Heart left ventricle (tissue), 16 donors: ENCODE results near the gene NMRAL1. TPM values are rescaled to one million over a fixed set of nuclear protein-coding genes. Genes with fewer than 3 reads are reported as not detected.

Experiments used
- ATAC-seq, 4 donors: fragments of 200-7000 bp; cut with Tn5 transposase; one replicate each; pipeline ENCODE4 v1.9.1; 2020 to 2022; ENCODE audit warnings: moderate library complexity in 4 of 4, mild to moderate bottlenecking in 3 of 4, moderate number of reproducible peaks in 1 of 4
- DNase-seq, 5 donors: peaks; one replicate each; pipeline ENCODE4 v3.0.0-alpha.2; 2020
- H3K27ac ChIP-seq, 12 donors: fragments of 200-600 bp; sonication (generic) in 4 of 12; one replicate each; pipeline versions ENCODE4 v1.5.0 to v1.8.0; 2016 to 2022; ENCODE audit warnings: mild to moderate bottlenecking in 2 of 12
- H3K27me3 ChIP-seq, 9 donors: fragments of 200-600 bp; sonication (generic) in 2 of 9; one replicate each; pipeline versions ENCODE4 v1.5.1 to v1.8.0; 2016 to 2022; ENCODE audit warnings: mild to moderate bottlenecking in 3 of 9
- H3K36me3 ChIP-seq, 9 donors: fragments of 200-600 bp; sonication (generic) in 2 of 9; one replicate each; pipeline versions ENCODE4 v1.5.0 to v1.8.0; 2018 to 2022; ENCODE audit warnings: mild to moderate bottlenecking in 2 of 9
- H3K4me1 ChIP-seq, 12 donors: fragments of 200-600 bp; sonication (generic) in 4 of 12; one replicate each; pipeline versions ENCODE4 v1.5.0 to v1.8.0; 2016 to 2022; ENCODE audit warnings: mild to moderate bottlenecking in 3 of 12
- H3K4me3 ChIP-seq, 12 donors: fragments of 200-600 bp; sonication (generic) in 4 of 12; one replicate each; pipeline versions ENCODE4 v1.5.0 to v1.8.0; 2017 to 2022; ENCODE audit warnings: mild to moderate bottlenecking in 9 of 12, moderate library complexity in 4 of 12
- H3K9me3 ChIP-seq, 12 donors: fragments of 200-600 bp; sonication (generic) in 4 of 12; one replicate each; pipeline versions ENCODE4 v1.5.0 to v1.8.0; 2016 to 2022; ENCODE audit warnings: mild to moderate bottlenecking in 1 of 12
- POLR2A ChIP-seq, 2 donors: fragments of 450-650 bp; IDR thresholded peaks; one replicate each; pipeline ENCODE4 v1.6.1; 2017; ENCODE audit warnings: antibody characterized with exemption in 2 of 2, mild to moderate bottlenecking in 2 of 2, moderate library complexity in 2 of 2
- WGBS, 4 donors: extraction: QIAGEN DNeasy Blood & Tissue Kit in 2 of 4; methylation state at CpG; one replicate each; pipeline versions ENCODE4 v1.1.5 to v1.1.7; 2013 to 2018; 5-methylcytosine and 5-hydroxymethylcytosine counted together
- intact Hi-C, 10 donors: fragments of 100-400 bp; cut with DNase I; formaldehyde crosslinking; loops; one replicate each; pipeline versions ENCODE4 v1.11.1 to v1.14.2; 2022
- polyA plus RNA-seq, 2 donors: library from polyadenylated mRNA; stranded (reverse); fragments of 200-250 nt; gene quantifications; one replicate each; pipeline ENCODE4 v1.2.3, GENCODE V29; 2013
- total RNA-seq, 9 donors: library from RNA; depleted of rRNA in 2 of 9; stranded (reverse); fragments of >200 nt in 2 of 9; fragmentation: NEBNext Ultra II Directional in 3 of 9; extraction: Animal tissue kit (Norgen Biotek cat#: 25700) in 3 of 9; gene quantifications; one replicate each; pipeline versions ENCODE4 v1.1.0 to v1.2.4, GENCODE V29; 2016 to 2023
- TF ChIP-seq, protein P1 (sequence below), 12 donors: fragments of 200-600 bp; sonication (generic) in 4 of 12; IDR thresholded peaks; one replicate each; pipeline versions ENCODE4 v1.5.0 to v1.8.0; 2018 to 2022; ENCODE audit warnings: antibody characterized with exemption in 12 of 12, mild to moderate bottlenecking in 5 of 12
- donor health status: ischemic (EF 13 %, LVEDD 7.1; RV severe dilation, severe dysfunction).
- donor health status: healthy with polysubstance abuse.
- donor health status: DM: no; HTN: yes; CAD: no.
- donor health status: DM: no; HTN: no; CAD: no.
- donor health status: ischemic (EF 25% LVEDD 6.9; RV normal size, moderate dysfunction).
- donor health status: ischemic (EF 25% LVEDD 5.7; RV mildly dilated, moderate dysfunction).
- donor health status: healthy.
- donor health status: DM: yes; HTN: yes; CAD: no.
- donor health status: ischemic (EF 35%, LVEDD 5.7; RV mildly dilated, moderate dysfunction).
- donor health status: nonischemic (EF 11% LVEDD 7.7; RV severe dilation, severe dysfunction).
- donor health status: DM: yes; HTN: yes; CAD: no.
- donor health status: PGD.
- donor health status: ischemic (EF 29% LVEDD 5.4; RV normal size, mild dysfunction).
- donor health status: nonischemic (EF 23%, LVEDD 6.1; RV moderate dilation, normal function).

Gene NMRAL1
- total and polyA plus RNA-seq, 11 donors = 12.0 to 47.5 (median 25.4) TPM

DNA sequence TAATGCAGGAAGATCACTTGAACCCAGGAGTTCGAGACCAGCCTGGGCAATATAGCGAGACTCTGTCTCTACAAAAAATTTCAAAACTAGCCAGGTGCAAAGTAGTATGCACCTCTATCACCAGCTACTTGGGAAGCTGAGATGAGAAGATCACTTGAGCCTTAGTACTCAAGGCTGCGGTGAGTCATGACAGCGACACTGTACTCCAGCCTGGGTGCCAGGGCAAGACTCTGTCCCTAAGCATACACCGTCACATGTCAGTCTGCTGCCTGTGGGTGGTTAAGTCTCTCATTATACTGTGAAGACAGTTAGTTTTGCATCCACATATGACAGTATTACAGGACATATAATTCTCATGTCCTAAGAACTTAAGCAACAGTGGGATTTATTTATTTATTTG lies 21.8 kb downstream of the NMRAL1 start:
- H3K27me3 ChIP-seq = no peaks in the 10 kb centered on the region
- no peak overlapping the region for H3K27ac ChIP-seq
- no peak for TF ChIP-seq POLR2A (IDR thresholded peaks at IDR 0.05)
- TF ChIP-seq, protein P1, sequence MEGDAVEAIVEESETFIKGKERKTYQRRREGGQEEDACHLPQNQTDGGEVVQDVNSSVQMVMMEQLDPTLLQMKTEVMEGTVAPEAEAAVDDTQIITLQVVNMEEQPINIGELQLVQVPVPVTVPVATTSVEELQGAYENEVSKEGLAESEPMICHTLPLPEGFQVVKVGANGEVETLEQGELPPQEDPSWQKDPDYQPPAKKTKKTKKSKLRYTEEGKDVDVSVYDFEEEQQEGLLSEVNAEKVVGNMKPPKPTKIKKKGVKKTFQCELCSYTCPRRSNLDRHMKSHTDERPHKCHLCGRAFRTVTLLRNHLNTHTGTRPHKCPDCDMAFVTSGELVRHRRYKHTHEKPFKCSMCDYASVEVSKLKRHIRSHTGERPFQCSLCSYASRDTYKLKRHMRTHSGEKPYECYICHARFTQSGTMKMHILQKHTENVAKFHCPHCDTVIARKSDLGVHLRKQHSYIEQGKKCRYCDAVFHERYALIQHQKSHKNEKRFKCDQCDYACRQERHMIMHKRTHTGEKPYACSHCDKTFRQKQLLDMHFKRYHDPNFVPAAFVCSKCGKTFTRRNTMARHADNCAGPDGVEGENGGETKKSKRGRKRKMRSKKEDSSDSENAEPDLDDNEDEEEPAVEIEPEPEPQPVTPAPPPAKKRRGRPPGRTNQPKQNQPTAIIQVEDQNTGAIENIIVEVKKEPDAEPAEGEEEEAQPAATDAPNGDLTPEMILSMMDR (IDR thresholded peaks at IDR 0.05) = no peak
- 96 to 97% (median 96%) methylated on average over 5 of the region's 5 CpGs for WGBS, 4 donors
- intact Hi-C loops = no loop called here
- no peak overlapping the region for H3K4me3 ChIP-seq
- H3K9me3 ChIP-seq = no peaks in the 10 kb centered on the region
- peaks cover 0 to 100% (median 95%) of the 10 kb centered on the region in 9 donors for H3K36me3 ChIP-seq
- ATAC-seq (no peak), DNase-seq (peak in 1 of 5 donors; percentile 14)
- no peaks in the 10 kb centered on the region for H3K4me1 ChIP-seq

DNA sequence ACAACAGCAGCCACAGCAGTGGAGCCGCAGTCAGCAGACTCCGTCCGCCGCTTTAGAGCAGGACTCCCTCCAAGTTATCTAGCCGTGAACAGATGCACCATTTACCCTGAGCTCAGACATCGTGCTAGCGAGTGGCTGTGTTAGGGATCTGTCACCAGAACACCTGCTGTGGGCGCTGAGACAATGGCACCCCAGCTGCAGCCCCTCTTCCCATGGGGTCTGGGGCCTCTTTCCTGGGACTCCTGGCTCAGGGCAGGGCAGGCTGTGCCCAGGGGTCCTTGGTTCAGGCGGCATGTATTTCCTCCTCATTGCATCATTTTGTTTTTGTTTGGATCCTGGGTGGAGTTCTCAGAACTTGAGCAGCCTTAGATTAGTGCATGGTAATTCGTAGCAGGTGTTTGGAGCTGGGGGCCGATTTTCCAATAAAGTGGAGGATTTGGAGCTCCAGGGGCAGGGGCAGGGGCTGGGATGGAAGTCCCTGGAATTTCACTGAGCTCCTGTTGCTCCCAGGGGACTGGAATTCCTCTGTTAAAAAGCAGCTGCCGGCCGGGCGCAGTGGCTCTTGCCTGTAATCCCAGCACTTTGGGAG lies 23.4 kb downstream of the NMRAL1 start:
- H3K27me3 ChIP-seq = no peaks in the 10 kb centered on the region
- TF ChIP-seq, protein P1 (IDR thresholded peaks at IDR 0.05) = no peak
- TF ChIP-seq POLR2A (IDR thresholded peaks at IDR 0.05) = no peak
- no peak overlapping the region for H3K4me3 ChIP-seq
- intact Hi-C loops = no loop called here
- H3K9me3 ChIP-seq = no peaks in the 10 kb centered on the region
- 84 to 89% (median 86%) methylated on average over 12 to 14 of the region's 14 CpGs for WGBS, 4 donors
- H3K36me3 ChIP-seq = peaks cover 0 to 100% (median 95%) of the 10 kb centered on the region in 9 donors
- no peak overlapping the region for H3K27ac ChIP-seq
- no peak for ATAC-seq
- DNase-seq = peak in 1 of 5 donors; percentile 9
- H3K4me1 ChIP-seq = no peaks in the 10 kb centered on the region

DNA sequence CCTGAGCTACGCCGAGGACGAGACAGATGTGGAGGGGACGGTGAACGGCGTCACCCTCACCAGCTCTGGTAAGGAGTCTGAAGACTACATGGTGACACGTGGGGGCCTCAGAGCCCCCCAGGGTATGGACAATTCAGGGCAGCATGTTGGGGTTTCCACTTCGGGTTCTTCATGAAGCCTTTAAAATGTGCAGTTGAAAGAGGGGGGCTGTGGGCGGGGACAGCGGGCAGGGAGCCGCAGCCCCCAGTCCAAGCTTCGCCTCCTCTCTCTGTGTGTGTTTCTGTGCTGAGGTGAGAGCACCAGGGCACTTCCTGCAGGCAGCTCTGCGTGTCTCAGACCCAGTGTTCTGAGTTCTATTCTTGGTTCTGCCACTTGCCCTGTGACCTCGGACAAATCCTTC lies 24.0 kb downstream of the NMRAL1 start:
- Histone ChIP-seq H3K27me3 (no peaks in the 10 kb centered on the region), H3K4me3 (no peak overlapping the region), H3K9me3 (no peaks in the 10 kb centered on the region), H3K36me3 (peaks cover 0 to 100% (median 95%) of the 10 kb centered on the region in 9 donors), H3K27ac (no peak overlapping the region), H3K4me1 (no peaks in the 10 kb centered on the region)
- ATAC-seq (no peak), DNase-seq (no peak)
- intact Hi-C loops = no loop called here
- 91 to 97% (median 94%) methylated on average over 14 of the region's 14 CpGs for WGBS, 4 donors
- no peak for TF ChIP-seq POLR2A (IDR thresholded peaks at IDR 0.05)
- TF ChIP-seq, protein P1 (IDR thresholded peaks at IDR 0.05) = no peak

DNA sequence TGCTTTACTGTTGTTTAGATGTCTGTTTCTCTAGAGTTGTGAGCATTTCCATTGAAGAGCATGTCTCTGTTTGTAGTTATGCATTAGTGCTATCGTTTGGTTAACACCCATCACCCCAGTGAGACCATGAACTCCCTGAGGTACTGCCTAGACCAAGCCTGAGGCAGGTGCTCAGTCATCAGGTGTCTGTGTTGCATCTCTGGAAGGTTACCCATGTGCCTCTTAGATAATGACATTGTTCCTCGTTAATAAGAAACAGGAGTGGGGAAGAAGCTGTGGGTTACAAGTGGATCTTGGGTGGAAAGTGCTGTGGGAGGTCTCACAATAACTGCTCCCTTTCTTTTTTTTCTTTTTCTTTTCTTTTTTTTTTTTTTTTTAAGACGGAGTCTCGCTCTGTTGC lies 30.4 kb downstream of the NMRAL1 start:
- Histone ChIP-seq H3K27me3 (no peaks in the 10 kb centered on the region), H3K4me3 (no peak overlapping the region), H3K4me1 (no peaks in the 10 kb centered on the region), H3K27ac (no peak overlapping the region), H3K9me3 (no peaks in the 10 kb centered on the region), H3K36me3 (peaks cover 0 to 100% (median 99%) of the 10 kb centered on the region in 9 donors)
- ATAC-seq (no peak), DNase-seq (no peak)
- TF ChIP-seq, protein P1 (IDR thresholded peaks at IDR 0.05) = no peak
- TF ChIP-seq POLR2A (IDR thresholded peaks at IDR 0.05) = no peak
- WGBS, 4 donors = 91 to 97% (median 94%) methylated on average over 4 of the region's 4 CpGs
- intact Hi-C loops = no loop called here
